GM13977 (cell line): ENCODE data around the gene HPGDS.
"Not testable (repeated sequence)": the region's sequence is repeated elsewhere in the genome, so short reads cannot be mapped to it uniquely, and the experiment has no call there.

ENCODE experiments used
- DNase-seq: peaks from one replicate; pipeline ENCODE4 v3.0.0; 2012; ENCODE audit warnings: low spot score
- CTCF ChIP-seq: IDR thresholded peaks from 2 replicates; pipeline ENCODE4 v1.5.1; 2012; ENCODE audit warnings: mild to moderate bottlenecking, control low read depth; ENCODE audit not compliant: insufficient read depth; ENCODE audit errors: extremely low read depth, missing control alignments
- in situ Hi-C: fragments of 300-500 bp; cut with MboI; formaldehyde crosslinking; loops from one replicate; pipeline ENCODE4 v1.12.0; 2022; ENCODE audit warnings: low sequenced_read_pairs, low pct_unique_long_range_greater_than_20kb, mixed read lengths, inconsistent platforms; ENCODE audit not compliant: unreplicated experiment

Gene HPGDS

GRCh38 chr4:94333866-94334265, 8.8 kb downstream of the HPGDS start:
- no peak for DNase-seq
- no peak for TF ChIP-seq CTCF
- in situ Hi-C loops, result no loop called here

GRCh38 chr4:94332983-94333590, 9.5 kb downstream of the HPGDS start:
- TF ChIP-seq CTCF, result no peak
- no peak for DNase-seq
- in situ Hi-C loops, result no loop called here

GRCh38 chr4:94329933-94330332, 12.7 kb downstream of the HPGDS start:
- no peak for TF ChIP-seq CTCF
- DNase-seq, result no peak
- in situ Hi-C loops, result no loop called here

- no peak for TF ChIP-seq CTCF
- DNase-seq, result no peak
- in situ Hi-C loops, result no loop called here
Observed at GRCh38 chr4:94325835-94326234, 16.8 kb downstream of the HPGDS start.

GRCh38 chr4:94319927-94320326, 22.7 kb downstream of the HPGDS start:
- DNase-seq, in situ Hi-C loops: not testable (repeated sequence)

- TF ChIP-seq CTCF, result no peak
- in situ Hi-C loops, result no loop called here
- no peak for DNase-seq
Observed at GRCh38 chr4:94307231-94307871, 35.3 kb downstream of the HPGDS start.

- no peak for DNase-seq
- in situ Hi-C loops, result no loop called here
- TF ChIP-seq CTCF, result no peak
Observed at GRCh38 chr4:94306713-94307112, 35.9 kb downstream of the HPGDS start.
